GM12891 (cell line): Measurements from ENCODE around the gene ZDHHC4.

Experiments
- PAX5 ChIP-seq: IDR thresholded peaks from 2 replicates; pipeline ENCODE4 v1.6.1; 2011; ENCODE audit warnings: low read length, moderate library complexity, mild to moderate bottlenecking; ENCODE audit not compliant: insufficient read depth, severe bottlenecking
- POLR2A ChIP-seq: IDR thresholded peaks from 2 replicates; pipeline ENCODE4 v1.6.1; 2011; ENCODE audit warnings: low read depth, low read length, control low read depth
- POLR2AphosphoS5 ChIP-seq: IDR thresholded peaks from 2 replicates; pipeline ENCODE4 v1.6.1; 2011; ENCODE audit warnings: low read depth, low read length, control low read depth
- SPI1 ChIP-seq: IDR thresholded peaks from 2 replicates; pipeline ENCODE4 v1.6.1; 2011; ENCODE audit warnings: low read depth, low read length, control low read depth
- TAF1 ChIP-seq: IDR thresholded peaks from 2 replicates; pipeline ENCODE4 v1.6.1; 2011; ENCODE audit warnings: low read depth, low read length, control low read depth

GRCh38 chr7:6554848-6555247 lies 22.4 kb upstream of the ZDHHC4 start:
- TF ChIP-seq POLR2A (no peak), TAF1 (no peak), POLR2AphosphoS5 (no peak), PAX5 (no peak), SPI1 (no peak; the same call in 1 of the 2 replicates)
